GM12892 (cell line): Measurements from ENCODE around the gene USP40.

Experiments
- POLR2AphosphoS5 ChIP-seq: IDR thresholded peaks from 2 replicates; pipeline ENCODE4 v1.6.1; 2011; ENCODE audit warnings: low read depth, low read length, control low read depth
- TAF1 ChIP-seq: IDR thresholded peaks from 2 replicates; pipeline ENCODE4 v1.6.1; 2011; ENCODE audit warnings: low read depth, mild to moderate bottlenecking, control low read depth, low read length, borderline replicate concordance

- TF ChIP-seq POLR2AphosphoS5 (no peak), TAF1 (no peak)
These were observed 139.8 kb downstream of the USP40 start for GRCh38 chr2:233426619-233427342.
